Inferior parietal cortex (tissue), 1 donor: ENCODE results near the gene GIT2.

ENCODE experiments used
- DNase-seq: peaks from one replicate; pipeline ENCODE4 v3.0.0-alpha.2; 2016; ENCODE audit errors: extremely low spot score

The GIT2 gene

DNA sequence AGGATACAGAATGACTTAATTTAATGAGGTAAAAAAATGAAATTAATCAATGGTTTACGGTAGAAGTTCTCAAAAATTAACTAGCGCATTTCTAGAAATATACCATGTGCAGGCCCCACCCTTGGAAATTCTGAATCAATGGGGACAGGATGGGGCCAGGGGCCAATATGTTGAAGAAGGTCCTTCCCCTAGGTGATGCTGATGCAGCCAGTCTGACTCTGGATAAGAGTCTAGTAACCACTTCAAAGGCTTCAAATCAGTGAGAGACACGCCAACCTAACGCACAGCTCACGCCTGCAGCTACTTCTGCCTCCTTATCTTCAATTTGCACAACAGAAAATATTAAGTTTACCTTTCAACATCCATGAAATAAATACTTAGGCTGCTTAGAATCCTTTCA lies 14.9 kb downstream of the GIT2 start:
- DNase-seq, result no peak

DNA sequence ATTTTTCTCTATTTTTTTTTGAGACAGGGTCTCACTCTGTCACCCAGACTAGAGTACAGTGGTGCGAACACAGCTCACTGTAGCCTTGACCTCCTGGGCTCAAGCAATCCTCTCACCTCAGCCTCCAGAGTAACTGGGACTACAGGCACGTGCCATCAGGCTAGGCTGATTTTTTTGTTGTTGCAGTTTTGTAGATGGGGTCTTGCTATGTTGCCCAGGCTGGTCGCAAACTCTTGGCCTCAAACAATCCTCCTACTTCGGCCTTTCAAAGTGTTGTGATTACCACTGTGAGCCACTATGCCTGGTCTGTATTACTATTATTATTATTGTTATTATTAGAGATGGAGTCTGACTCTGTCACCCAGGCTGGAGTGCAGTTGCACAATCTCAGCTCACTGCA lies 23.3 kb downstream of the GIT2 start:
- no peak for DNase-seq

- DNase-seq, result no peak
These were observed 27.4 kb downstream of the GIT2 start for GRCh38 chr12:109968801-109969200.

DNA sequence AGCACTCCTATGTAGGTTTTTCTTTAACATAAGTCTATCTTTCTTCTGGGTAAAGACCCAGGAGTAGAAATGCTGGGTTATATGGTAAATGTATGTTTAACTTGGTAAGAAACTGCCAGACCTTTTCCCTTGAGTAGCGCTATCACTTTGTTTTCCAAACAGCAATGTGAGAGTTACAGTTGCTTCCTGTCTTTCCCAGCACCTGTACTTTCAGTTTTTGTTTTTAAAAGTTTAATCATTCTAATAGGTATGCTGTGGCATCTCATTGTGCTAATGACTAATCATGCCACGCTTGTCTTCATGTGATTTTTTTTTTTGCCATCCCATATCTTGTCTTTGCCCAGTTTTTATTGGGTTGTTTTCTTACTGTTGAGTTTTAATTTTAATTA lies 28.1 kb downstream of the GIT2 start:
- no peak for DNase-seq

DNA sequence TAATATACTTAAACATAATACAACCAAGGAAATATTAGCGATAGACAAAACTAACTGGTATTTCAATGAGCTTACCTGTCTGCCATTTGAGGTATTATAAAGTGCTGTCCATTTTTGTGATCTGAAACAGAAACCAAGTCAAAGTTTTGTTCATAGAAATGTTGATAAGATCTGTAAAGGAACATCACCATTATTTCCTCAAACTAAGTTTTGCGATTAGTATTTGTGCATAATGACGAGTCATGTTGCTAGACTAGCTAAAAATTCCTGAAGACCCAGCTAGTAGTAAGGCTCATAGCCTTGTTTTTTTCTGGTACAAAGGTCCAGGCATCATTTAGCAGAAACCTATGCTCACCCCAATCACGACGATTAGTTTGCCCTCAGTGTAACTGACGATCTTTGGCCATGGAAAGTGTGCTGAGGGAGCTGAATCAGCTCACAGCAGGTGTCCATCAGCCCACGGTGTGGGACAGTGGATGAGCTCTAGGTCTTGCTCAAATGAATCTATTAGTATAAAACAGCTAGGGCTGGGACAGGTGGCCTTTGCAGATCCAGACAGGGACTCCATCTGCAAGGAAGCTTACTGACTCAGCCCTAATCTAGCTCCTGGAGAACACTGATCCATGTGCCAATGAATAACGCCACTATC lies 28.7 kb downstream of the GIT2 start:
- no peak for DNase-seq

DNA sequence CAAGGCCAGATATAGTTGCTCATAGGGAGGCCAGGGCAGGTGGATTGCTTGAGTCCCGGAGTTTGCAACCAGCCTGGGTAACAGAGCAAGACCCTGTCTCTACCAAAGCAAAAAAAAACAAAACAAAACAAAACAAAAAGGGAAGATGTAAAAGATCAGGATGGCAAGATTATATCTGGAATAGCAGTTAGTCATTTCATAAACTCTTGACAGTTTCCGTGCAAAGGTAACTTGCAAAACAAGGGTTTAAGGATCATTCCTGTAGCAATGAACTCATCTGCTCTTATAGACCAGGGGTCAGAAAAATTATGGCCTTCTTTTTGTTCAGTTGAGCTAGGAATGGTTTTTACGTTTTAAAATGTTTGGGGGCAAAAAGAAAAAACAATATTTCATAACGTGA lies 29.6 kb downstream of the GIT2 start:
- no peak for DNase-seq

DNA sequence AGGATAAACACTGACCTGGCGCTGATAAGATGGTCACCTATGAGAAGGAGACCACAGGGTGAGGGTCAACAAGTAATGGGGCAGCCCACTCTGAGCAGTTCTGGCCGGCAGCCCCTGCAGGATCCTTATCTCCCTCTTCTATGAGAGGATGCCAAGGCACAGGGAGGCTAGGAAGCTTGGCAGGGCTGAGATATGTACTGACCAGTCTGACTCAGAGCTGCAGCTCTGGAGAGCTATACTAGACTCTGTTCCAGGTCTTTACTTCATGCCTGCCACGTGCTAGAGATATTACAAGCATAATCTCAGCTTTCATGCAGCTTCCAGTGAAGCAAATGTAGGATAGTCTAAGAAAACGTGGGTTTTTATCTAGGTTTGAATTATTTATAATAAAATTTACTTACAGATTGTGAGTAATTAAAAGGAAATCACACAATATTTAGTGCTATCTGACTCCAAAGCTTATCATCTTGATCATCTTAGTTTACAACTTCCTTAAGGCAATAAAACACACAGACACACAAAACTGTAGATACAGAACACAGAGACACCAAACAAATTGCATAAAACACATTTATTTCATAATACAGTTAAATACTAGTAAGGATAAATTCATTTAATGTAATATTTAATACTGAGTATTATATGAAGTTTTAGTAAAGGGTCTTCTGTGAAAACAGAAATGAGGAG lies 32.3 kb downstream of the GIT2 start:
- no peak for DNase-seq

- DNase-seq, result no peak
These were observed 32.8 kb downstream of the GIT2 start for GRCh38 chr12:109963330-109963729.

- no peak for DNase-seq
These were observed 33.8 kb downstream of the GIT2 start for GRCh38 chr12:109962398-109962797.

GRCh38 chr12:109961612-109962011 lies 34.6 kb downstream of the GIT2 start:
- DNase-seq, result no peak

- no peak for DNase-seq
These were observed 35.0 kb downstream of the GIT2 start for GRCh38 chr12:109961201-109961600.

GRCh38 chr12:109959411-109960093 lies 36.6 kb downstream of the GIT2 start:
- DNase-seq, result no peak

DNA sequence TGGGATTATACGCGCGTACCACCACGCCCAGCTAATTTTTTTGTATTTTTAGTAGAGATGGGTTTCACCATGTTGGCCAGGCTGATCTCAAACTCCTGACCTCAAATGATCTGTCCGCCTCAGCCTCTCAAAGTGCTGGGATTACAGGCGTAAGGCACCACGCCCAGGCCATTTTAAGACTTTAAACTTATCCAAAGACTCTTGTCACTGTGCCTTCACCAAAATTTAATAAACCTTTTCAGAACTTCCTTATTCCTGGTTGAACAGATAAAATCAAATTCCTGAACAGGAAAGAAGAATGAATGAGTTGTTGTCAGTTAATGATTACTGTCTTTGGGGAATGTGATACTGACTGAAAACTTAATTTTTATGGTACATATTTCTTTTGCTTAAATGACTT lies 37.8 kb downstream of the GIT2 start:
- DNase-seq, result no peak

- no peak for DNase-seq
These were observed 42.5 kb downstream of the GIT2 start for GRCh38 chr12:109953656-109954055.

DNA sequence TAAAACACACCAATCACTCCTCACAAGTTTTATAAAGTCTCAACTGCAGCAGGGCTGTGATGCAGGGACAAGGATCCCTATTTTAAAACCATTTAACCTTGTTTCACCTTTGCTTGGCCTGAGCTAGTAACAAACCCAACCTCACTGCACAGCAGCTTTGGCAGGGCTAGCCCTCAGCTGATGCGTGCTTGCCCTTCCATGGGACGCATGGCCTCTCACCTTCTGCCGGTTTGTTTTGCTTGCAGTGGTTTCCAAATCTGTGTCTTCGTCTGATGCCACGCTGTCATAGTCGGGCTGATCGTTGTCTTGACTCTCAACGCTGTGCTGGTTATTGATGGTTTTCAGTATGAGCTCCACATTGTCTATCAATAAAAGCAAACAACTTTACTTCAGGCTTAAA lies 43.3 kb downstream of the GIT2 start:
- DNase-seq, result no peak

DNA sequence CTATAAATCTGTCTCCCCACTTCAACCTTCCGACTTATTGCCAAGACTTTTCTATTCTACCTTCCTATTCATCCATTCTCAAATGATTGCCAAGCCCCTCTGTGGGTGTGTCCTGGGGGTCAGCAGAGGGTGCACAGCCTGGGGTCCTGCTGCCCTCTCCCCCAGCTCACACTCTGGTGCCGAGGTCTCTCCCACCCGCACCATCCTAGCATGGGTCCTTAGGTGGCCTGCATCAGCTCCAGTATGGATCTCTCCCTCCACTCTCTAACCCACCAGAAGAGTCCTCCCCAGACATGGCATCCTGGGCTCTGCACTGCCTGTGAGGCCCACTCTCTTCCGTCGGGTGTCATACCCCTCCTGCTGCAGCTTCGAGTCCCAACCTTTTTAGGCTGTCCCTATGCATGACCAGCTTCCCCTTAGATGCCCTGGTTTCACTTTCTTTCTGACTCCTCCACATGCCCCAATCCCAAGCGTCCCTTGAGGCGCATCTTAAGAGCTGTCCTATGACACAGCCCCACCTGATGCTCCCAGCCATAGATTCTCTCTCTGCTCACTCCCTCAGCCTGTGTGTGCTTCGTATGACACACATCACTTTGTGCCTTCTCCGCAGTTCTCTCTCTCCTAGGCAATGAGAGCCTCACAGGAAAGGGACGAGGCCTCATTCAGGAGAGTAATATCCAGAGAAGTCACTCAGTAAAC lies 43.9 kb downstream of the GIT2 start:
- no peak for DNase-seq

DNA sequence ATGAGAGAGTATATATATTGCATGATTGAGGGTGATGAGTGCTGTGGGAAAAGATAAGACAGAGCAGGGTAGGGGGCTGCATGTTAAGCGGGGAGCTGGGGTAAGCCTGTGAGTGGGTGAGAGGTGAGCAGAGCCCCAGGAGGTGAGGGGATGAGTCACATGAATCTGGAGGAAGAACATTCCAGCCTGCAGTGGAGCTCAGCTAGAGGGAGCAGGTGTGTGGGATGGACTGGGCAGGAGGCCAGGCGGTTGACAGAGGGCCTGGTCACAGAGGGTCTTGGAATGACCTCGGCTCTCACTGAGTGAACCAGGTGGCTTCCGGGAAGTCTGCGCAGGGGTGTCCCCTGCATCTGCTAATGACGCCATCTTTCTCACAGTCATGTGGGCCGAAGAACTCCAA lies 44.4 kb downstream of the GIT2 start:
- no peak for DNase-seq

- DNase-seq, result no peak
These were observed 45.0 kb downstream of the GIT2 start for GRCh38 chr12:109951136-109951535.

DNA sequence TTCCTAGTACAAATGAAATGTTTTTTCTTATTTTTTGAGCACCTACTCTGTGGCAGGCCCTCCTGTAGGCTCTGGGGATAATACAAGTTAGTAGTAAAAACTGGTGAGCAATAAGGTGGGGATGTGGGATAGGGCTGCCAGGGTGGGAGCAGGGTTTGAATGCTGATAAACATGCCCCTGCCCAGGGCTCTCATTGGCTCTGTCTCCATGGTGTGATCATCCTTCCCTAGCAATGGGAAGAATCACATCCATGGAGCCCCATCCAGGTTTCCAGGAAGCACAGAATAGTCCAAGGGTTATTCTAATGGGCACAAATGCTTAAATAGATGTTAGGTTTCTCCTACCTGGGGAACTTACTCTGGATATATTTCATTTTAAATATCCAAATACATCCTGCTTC lies 45.5 kb downstream of the GIT2 start:
- no peak for DNase-seq

GRCh38 chr12:109949089-109949488 lies 47.1 kb downstream of the GIT2 start:
- no peak for DNase-seq

DNA sequence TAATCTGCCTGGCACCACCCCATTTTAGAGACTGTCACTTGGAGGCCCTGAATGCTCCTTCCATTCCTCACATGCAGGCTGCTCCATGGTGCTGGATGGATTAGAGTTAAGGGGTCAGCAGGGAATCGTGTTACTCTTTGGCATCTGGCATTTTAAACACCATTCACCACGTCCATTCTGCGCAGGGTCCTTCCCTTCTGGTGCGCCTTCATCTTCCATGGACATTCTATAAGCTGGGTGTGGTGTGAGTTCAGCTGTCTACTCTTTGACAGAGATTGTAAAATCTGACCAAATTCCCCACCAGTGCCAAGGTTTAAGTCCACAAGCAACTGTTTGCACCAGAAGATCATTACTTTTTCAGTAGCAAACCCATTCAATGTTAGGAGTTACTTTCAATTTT lies 47.8 kb downstream of the GIT2 start:
- DNase-seq, result no peak

DNA sequence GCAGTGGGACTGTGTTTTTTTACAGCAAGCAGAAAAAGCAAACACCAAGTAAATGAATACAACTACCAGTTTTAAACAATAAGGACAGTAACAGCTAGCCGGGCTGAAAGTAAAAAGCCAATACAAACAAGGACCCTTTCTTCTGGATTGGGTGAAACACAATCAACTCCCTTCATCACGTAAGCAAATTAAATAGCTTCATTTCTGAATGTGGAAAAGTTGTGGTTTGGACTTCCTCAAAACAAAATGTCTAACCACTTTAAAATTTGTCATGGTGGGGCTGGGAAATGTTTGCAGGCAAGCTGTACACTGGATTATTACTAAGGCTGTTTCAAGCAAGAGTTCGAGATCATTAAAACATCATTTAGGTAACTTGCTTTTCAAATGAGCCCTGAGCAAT lies 48.6 kb downstream of the GIT2 start:
- no peak for DNase-seq

DNA sequence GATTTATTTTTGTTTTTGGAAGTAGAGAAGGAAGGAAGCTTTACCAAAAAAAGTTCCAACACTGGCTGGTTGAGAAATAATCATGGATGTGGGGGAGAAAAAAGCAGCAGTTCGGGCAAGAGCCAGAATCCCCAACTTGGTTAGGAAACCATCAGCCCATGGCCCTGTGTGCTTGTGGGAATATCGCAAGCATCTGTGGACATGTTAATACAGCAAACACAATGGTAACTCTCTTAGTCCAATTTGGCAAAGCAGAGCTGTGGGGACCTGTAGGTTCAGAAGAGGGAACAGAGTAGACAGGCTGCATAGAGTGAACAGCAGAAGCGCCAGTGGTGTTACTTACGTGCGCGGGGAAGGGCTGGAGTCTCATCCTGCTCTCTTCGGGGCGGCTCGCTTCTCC lies 49.3 kb downstream of the GIT2 start:
- DNase-seq, result no peak
